Measurements from ENCODE around the gene RAET1G.
A peak's percentile ranks its signal among the peaks of the same experiment; 100 is the strongest.
"Not testable (repeated sequence)": the region's sequence is repeated elsewhere in the genome, so short reads cannot be mapped to it uniquely, and the experiment has no call there.

The RAET1G gene

DNA sequence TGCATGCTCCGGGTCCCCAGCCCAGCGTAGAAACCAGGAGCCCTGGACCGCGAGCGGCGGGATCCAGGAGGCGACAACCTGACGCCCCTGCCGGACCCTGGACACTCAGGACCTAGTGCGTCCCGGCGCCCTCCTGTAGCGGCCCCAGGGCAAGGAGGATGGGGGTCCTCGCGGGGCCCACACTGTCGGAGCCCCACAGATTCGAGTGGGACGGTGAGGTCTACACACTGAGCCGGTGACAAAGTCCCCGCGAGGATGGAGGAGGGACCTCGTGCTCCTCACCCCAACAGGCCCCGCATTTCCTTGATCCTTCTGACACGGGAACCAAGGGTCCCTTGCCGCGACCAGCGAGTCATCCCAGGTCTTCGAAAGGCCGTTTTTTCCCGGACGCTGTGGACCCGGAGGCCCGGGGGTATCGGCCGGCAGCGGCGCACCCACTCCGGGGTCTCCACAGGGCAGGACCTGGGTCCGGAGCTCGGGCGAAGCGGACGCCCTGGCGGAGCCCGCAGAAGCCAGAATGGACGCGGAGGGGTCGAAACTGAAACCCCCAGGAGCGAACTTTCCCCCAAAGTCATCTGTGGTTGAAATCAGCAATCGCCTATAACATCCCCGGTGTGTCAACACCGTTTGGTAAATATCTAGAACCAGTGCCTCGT lies 31.5 kb upstream of the RAET1G start:
- not testable (repeated sequence) for DNase-seq (ENCODE audit: low read depth in 2 of 3, low spot score in 2 of 3)

DNA sequence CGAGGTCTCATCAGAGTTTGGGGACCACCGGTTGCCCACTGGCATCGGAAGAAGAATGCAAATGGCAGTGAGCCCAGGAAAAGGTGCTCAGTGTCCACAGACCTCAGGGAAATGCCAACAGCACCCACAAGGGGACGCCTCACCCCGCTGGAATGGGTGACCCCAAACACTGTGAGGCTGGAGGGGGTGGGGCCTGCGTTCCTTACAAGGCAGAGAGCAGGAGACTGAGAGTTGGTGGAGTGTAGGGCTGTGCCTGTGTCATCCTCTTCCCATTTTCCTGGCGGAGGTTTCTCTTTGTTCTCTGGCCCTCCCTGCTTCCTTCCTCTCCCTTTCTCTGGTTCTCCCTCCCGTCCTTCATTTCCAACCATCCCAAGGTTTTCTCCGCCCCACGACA lies 31.0 kb upstream of the RAET1G start:
- not testable (repeated sequence) for DNase-seq (ENCODE audit: low read depth in 2 of 3, low spot score in 2 of 3)

DNA sequence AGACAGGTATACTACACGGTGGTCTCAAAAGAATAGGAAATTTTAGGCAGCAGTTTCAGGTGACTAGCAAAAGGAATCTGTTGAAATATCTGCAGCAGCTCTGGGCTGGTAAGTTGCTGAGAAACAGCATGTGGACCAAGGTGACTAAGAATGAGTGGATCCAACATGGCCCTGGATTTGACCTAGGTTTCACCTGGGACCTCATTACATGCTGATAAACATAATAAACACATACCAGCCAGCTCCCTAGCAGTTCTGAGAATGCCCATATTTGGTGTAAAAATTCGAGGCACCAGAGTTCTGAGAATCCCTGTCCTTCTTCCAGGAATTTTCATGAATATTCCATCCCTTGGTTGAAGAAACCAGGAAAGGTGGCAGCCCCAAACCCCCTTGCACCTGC lies 30.5 kb upstream of the RAET1G start:
- DNase-seq (ENCODE audit: low read depth in 2 of 3, low spot score in 2 of 3): not testable (repeated sequence)

DNA sequence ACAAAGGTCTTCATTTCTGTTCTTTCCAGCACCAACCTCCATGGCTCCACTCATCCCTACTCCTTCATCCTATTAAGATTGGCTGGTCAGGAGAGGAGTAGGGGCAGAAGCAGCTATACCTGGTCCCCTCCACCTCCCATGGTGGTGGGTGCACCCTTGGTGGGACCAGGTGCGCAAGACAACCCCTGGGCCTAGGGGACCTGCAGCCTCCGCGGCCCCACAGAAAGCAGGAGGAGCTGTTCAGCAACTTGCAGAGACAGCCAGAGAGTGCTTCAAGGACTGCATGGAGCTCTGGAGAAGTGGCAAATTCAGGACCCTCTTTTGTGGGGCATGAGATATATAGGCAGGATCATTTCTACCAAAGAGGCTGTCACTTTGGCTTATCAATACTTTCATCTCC lies 28.7 kb upstream of the RAET1G start:
- DNase-seq (ENCODE audit: low read depth in 2 of 3, low spot score in 2 of 3): no peak

DNA sequence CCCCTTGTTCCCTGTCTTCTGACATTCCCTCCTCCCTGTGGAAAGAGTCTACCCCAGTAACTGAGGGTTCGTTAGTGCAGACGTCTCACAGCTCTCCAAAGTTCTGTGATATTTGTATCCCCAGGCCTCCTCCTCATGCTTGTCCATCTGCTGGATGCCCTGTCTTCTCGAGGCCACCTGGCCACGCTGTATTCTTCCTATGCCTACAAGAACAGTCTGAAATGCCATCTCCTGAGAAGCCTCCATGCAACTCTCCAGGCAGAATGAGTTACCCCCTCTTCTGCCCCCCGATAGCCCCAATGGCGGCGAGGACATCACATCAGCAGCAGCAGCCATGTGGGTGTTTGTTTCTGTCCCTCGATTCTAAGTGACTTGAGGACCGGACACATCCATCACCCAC lies 28.2 kb upstream of the RAET1G start:
- DNase-seq (ENCODE audit: low read depth in 2 of 3, low spot score in 2 of 3): no peak

DNA sequence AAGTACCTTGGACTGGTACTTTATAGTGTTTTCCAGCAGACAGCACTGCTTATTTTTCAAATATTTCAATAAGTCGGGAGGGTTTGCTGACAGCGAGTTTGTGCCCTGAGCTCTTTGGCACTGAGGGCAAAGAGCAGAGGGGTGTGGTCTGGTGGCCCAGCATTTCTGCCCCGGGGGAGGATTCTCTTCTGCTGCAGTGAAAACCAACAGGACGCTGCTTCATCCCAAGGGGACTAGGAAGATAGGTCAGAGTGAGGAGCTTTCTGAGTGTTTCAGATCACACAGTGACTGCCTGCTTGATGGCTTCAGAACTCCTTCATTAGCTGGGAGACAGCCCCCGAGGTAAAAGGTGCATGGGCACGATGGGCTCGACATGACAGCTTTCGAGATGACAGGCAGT lies 27.5 kb upstream of the RAET1G start:
- DNase-seq (ENCODE audit: low read depth in 2 of 3, low spot score in 2 of 3): no peak

DNA sequence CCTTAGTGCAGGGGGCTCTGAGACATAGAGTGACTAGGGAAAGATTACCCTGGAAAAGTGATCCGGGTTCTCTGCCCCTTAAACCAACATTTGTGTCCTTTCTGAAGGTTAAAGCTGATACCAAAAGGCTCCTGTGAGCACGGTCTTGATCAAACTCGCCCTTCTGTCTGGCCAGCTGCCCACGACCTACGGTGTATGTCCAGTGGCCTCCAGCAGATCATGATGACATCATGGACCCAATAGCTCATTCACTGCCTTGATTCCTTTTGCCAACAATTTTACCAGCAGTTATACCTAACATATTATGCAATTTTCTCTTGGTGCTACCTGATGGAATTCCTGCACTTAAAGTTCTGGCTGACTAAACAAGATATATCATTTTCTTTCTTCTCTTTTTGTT lies 25.7 kb upstream of the RAET1G start:
- no peak for DNase-seq (ENCODE audit: low read depth in 2 of 3, low spot score in 2 of 3)

DNA sequence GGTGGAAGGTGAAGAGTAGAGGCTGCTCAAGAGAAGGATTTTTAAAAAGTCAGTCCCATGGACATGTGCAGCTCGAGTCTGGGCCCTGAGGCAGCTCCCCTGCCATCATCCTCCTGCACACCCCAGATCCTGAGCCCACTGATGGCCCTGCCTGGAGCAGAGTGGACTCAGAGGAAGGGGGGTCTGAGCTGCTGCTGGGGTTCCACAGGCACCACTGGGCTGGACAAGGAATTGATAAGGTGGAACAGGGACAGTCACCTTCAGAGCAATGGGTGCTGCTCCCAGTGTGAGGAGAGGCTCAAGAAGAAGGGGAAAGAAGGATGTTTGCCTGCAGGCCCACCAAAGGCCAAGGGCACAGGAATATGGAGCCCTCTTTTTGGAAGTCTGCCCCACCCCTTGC lies 25.1 kb upstream of the RAET1G start:
- no peak for DNase-seq (ENCODE audit: low read depth in 2 of 3, low spot score in 2 of 3)

DNA sequence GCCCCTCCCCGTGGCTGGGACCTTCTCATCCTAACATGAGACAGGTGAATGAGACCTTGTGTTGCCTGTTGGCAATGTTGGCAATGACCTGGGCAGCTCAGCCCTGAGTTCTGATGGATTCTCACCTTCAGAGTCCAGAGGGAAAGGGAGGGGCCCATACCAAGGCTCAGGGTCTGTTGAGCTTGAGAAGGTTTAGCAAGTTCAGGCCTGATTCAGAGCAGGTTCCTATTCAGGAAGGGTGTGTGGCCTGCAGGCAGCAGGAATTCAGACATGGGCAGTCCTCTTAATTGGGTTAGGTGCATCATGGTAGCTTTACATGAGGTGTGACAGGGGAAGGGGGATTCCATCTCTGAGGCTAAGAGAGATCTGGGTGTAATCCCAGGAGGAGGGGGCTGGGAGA lies 24.6 kb upstream of the RAET1G start:
- DNase-seq (ENCODE audit: low read depth in 2 of 3, low spot score in 2 of 3): not testable (repeated sequence)

DNA sequence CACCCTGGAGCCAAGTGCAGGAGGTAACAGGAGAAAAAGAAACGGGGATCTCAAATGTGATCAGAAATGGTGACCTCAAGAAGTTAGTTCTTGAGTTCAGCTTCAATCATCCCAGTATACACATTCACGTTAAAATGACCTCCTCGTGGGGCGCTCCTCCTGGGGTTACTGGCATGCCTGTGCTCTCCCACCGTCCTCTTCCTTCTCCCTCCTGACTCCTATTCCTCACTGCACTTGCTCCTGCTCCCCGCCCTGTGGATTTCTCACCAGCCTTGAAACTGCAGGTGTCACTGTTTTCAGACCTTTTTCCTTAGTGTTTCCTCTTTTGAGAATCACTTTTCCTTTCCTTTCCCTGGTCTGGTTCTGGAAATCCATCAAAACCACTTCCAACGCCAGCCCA lies 23.7 kb upstream of the RAET1G start:
- not testable (repeated sequence) for DNase-seq (ENCODE audit: low read depth in 2 of 3, low spot score in 2 of 3)

DNA sequence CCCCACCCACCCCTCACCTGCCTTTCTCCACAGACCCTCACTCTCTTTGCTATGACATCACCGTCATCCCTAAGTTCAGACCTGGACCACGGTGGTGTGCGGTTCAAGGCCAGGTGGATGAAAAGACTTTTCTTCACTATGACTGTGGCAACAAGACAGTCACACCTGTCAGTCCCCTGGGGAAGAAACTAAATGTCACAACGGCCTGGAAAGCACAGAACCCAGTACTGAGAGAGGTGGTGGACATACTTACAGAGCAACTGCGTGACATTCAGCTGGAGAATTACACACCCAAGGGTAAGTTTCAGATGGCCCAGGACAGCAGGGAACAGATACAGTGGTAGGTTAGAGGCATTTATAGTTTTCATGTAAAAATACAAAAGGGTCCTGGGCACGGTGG lies 22.4 kb upstream of the RAET1G start:
- DNase-seq (ENCODE audit: low read depth in 2 of 3, low spot score in 2 of 3): not testable (repeated sequence)

DNA sequence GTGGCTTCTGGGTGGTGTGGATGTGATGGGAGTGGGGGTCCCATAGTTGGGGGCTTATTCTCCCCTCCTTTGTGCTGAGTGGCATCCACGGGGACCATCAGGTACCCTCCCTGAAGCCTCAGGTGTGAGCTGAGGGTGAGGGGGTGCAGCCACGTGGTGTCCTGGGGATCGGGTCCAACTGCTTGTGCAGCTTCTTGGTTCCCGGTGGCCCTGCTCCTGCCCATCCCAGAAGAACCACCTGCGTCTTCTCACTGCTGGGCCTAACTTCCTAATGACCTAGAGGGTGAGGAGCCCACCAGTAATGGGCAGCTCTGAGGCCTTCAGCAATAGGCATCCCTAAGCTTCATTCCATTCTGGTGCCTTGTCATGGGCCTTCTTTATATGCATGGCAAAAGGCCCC lies 20.4 kb upstream of the RAET1G start:
- not testable (repeated sequence) for DNase-seq (ENCODE audit: low read depth in 2 of 3, low spot score in 2 of 3)

DNA sequence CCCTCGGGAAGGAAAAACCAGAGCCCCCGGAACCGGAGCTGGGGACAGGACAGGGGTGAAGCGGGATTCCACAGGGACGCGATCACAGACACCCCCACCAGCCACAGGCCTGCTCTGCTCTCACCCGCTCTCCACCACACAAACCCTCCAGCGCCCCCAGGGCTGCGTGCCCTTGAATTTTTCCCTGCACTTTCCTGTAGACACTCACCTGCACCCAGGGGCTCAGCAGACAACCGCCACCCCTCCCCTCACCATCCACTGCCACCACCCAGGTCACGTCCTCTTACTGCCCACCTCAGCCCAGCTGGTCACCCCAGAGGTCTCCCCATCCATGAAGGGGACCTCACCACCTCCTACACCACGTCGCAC lies 19.5 kb upstream of the RAET1G start:
- DNase-seq (ENCODE audit: low read depth in 2 of 3, low spot score in 2 of 3): no peak

DNA sequence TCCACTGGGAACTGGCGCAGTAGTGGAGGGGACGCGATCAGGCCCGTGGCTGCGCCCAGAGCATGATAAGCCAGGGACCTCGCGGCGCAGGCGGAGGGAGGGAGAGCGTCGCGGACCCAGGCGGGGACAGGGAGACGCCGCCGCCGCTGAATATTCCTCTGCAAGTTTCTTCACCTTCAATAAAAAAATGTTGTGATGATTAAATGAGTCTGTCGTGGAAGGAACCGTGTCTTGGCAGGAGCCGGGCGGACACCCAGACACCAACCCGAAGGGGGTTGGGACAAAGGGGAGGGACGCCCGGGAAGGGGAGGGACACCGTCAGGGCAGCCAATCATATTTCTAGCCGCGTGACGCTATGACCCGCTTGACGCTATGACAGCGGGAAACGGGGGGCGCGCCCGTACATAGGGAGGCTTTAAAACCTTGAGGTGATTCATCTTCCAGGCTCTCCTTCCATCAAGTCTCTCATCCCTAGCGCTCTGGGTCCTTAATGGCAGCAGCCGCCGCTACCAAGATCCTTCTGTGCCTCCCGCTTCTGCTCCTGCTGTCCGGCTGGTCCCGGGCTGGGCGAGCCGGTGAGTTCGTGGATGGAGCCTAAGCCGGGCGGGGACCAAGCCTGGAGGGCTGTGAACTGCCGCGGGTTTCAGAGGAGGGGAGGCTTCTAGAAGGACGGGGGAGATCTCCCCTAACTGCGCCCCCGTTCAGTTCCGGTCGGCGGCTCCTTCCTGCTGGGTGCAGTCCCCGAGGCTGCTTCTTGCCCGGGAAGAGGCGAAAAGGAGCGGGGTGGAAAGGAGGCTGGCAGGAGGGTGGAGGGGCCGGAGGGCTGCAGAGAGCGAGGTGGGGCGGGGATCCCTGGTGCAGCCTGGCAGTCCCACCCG lies 18.9 kb upstream of the RAET1G start, which contains the start of gene ULBP2:
Gene ULBP2, plus strand, starts transcription at position 432 of the 878 bp plus-strand sequence. Its CDS starts 59 bp downstream, at position 491.
- peak in 2 of 3 experiments; percentile 72 to 75 for DNase-seq (ENCODE audit: low read depth in 2 of 3, low spot score in 2 of 3)

DNA sequence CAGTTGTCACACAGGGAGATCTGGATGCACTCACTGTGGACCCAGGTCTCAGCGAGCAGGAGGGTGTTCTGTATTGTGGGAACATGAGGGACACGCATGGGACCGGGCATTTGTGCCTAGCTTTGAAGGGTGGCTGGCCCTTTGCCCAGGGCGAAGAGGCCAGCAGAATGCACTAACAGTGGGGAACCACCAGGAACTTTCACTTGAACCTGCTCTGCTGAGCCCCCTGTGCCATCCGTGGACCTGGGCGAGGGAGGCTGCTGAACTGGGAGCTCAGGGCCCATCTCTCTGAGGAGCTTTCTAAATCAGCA lies 17.7 kb upstream of the RAET1G start:
- DNase-seq (ENCODE audit: low read depth in 2 of 3, low spot score in 2 of 3): no peak

DNA sequence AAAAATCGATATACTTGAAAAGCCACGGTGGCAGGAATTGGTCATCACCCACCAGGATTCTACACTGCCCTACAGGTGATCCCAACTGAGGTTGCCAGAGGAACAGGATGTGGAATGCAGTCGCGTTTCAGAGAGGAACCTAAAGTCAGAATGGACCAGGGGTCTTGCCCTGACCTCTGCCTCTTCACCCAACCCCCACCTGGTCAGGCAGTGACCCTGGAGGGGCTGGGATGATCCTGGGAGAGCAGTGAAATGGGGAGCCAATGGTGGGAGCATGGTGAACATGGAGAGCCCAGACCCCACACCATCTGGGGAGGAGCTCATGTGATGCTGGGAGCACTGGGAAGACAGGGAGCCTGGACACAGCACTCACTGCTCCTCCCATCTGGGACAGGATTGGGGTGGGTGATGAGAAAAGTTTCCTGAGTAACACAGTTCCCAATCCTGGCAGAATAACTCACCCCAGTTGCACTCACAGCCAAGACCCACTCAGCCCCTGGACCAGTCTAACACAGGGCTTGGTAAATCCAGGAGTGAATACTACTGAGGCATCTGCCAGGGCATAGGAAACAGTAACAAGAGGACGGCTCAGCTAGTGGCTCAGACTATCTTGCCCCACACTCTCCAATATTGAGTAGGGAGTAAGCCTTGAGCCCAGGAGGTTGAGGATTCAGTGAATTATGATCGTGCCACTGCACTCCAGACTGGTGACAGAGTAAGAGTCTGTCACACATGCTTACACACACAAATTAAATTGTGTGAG lies 17.2 kb upstream of the RAET1G start:
- DNase-seq (ENCODE audit: low read depth in 2 of 3, low spot score in 2 of 3): no peak

DNA sequence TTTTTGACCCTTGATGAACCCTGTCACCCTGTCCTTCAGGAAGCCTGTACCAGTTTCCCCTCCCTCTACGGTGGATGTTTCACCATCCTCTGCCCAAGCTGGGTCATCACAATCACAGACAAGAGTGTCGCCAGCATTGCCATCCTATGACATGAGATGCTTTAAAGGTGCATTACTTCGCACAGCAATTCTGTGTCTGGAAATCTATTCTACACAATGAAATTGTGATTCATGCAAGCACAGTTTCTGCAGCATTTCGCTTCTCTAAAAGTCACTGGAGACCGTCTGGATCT lies 16.4 kb upstream of the RAET1G start:
- no peak for DNase-seq (ENCODE audit: low read depth in 2 of 3, low spot score in 2 of 3)

DNA sequence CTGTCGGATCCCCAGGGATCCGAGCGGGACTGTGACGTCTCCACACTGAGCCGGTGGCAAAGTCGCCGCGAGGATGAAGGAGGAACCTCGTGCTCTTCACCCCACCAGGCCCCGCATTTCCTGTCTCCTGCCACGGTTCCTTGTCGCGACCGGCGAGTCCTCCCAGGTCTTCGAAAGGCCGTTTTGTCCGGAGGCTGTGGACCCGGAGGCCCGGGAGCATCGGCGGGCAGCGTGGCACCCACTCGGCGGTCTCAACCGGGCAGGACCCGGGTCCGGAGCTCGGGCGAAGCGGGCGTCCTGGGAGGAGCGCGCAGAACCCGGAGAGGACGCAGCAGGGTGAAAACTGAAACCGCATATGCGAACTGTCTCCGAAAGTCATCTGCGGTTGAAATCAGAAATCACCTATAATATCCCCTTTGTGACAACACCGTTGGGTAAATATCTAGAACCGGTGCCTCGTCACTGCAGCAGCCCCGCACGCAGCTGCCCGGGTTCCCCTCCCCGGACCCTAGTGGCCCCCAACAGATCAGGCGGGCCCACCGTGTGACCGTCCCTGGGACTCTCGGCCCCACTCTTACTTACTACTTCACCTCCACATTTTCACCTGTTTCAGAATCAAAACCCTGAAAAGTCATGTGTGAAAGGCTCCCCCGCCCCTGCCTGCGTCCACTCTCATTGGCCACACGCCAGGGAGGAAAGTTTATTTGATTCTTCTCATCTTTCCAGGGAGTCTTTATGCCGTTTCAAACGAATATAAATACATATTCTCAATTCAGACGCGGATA lies 15.8 kb upstream of the RAET1G start:
- DNase-seq (ENCODE audit: low read depth in 2 of 3, low spot score in 2 of 3): peak in 1 of 3 experiments; percentile 35

DNA sequence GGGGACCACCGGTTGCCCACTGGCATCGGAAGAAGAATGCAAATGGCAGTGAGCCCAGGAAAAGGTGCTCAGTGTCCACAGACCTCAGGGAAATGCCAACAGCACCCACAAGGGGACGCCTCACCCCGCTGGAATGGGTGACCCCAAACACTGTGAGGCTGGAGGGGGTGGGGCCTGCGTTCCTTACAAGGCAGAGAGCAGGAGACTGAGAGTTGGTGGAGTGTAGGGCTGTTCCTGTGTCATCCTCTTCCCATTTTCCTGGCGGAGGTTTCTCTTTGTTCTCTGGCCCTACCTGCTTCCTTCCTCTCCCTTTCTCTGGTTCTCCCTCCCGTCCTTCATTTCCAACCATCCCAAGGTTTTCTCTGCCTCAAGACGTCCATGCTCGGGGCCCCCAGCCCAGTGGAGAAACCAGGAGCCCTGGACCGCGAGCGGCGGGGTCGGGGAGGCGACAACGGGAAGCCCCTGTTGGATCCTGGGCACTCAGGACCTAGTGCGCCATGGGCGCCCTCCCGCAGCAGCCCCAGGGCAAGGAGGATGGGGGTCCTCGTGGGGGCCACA lies 15.2 kb upstream of the RAET1G start:
- DNase-seq (ENCODE audit: low read depth in 2 of 3, low spot score in 2 of 3): not testable (repeated sequence)

DNA sequence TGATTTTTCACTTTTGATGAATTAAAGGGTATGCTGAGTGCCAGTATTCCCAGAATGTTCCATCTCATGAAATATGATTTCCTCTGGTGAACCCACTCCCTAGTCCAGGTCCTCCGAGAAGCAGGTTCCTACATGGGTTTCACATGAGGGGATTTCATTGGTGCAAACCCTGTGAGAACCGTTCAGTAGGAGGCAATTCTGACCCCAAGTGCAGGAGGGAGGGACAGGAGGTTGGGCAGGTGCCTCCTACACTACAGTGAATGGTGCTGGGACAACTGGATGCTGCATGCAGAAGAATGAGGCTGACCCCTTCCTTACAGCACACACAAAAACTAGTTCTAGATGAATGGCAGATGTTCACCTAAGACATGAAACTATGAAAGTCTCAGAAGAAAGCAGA lies 13.8 kb upstream of the RAET1G start:
- no peak for DNase-seq (ENCODE audit: low read depth in 2 of 3, low spot score in 2 of 3)

DNA sequence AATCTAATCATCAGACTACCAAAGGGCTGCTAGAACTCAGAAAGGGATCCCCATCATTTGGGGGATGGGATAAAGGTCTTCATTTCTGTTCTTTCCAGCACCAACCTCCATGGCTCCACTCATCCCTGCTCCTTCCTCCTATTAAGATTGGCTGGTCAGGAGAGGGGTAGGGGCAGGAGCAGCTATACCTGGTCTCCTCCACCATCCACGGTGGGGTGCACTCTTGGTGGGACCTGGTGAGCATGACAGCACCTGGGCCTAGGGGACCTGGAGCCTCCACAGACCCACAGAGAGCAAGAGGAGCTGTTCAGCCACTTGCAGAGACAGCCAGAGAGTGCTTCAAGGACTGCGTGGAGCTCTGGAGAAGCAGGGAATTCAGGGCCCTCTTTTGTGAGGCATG lies 12.7 kb upstream of the RAET1G start:
- no peak for DNase-seq (ENCODE audit: low read depth in 2 of 3, low spot score in 2 of 3)

All from activated CD8-positive, alpha-beta memory T cell treated with anti-CD3 and anti-CD28 coated beads for 48 hours (primary cell).